ENCODE measurements around the gene HAT1. TPM values are rescaled to one million over a fixed set of nuclear protein-coding genes. Genes with fewer than 3 reads are reported as not detected.

The HAT1 gene
- polyA plus RNA-seq, 3 donors: 16.9 to 63.3 (median 62.8) TPM

DNA sequence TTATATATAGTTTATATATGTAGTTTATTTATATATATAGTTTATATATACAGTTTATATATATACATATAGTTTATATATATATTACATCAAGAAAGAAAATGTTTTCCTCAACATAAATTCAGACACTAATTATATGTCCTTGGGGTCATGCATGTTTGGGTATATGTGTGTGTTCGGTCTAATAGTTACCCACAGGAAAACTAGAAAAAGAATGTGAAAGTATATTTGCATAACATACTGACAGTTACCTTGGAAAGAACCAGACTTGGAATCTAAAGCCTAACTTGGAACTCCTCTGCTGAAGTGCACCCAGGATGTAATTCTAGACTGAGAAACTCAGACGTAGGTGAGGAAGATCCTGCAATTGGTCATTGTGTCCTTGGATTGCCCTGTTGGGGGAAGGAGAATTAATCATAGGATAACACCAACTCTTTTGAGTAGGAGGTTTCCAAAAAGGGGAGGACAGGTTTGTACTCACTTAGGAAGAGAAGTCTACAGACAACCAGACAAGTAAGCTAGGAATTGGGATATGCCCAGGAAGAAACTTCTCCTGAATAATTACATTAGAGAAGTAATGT lies 19.3 kb upstream of the HAT1 start:
- Mint-ChIP-seq H3K4me1 (no peaks in the 10 kb centered on the region), H3K9me3 (peaks cover 0 to 11% (median 3%) of the 10 kb centered on the region in 7 donors), H3K4me3 (no peak overlapping the region), H3K27me3 (ENCODE audit: low read depth in 3 of 3) (peaks cover 3 to 11% (median 6%) of the 10 kb centered on the region in 3 donors), H3K27ac (no peak overlapping the region), H3K36me3 (no peaks in the 10 kb centered on the region)
- H3K4me2 ChIP-seq (replicated peaks; ENCODE audit: extremely low read depth, low read length, poor library complexity, severe bottlenecking): no peak overlapping the region
- H3K9me3 ChIP-seq (replicated peaks in 1 of 2; ENCODE audit: control insufficient read depth in 1 of 2, insufficient read depth in 1 of 2, low read length in 2 of 2): no peaks in the 10 kb centered on the region
- H3K27ac ChIP-seq (ENCODE audit: low read depth in 1 of 2, low read length in 2 of 2): no peak overlapping the region
- no peaks in the 10 kb centered on the region for H3K79me2 ChIP-seq (ENCODE audit: insufficient read depth, low read length)
- no peaks in the 10 kb centered on the region for H3K4me1 ChIP-seq (ENCODE audit: control insufficient read depth in 1 of 2, insufficient read depth in 2 of 2, low read length in 2 of 2)
- no peak overlapping the region for H2AFZ ChIP-seq (ENCODE audit: insufficient read depth, low read depth, low read length, poor library complexity, severe bottlenecking)
- no peak overlapping the region for H3K4me3 ChIP-seq (replicated peaks in 1 of 3; ENCODE audit: low read depth in 2 of 3, low read length in 3 of 3)
- no peaks in the 10 kb centered on the region for H4K20me1 ChIP-seq (ENCODE audit: insufficient read depth, low read length)
- whole genome bisulfite sequencing (ENCODE audit: insufficient coverage): 86% methylated on average over 1 of the region's 2 CpGs
- H3K9ac ChIP-seq (ENCODE audit: insufficient read depth, low read length, poor library complexity, severe bottlenecking): no peak overlapping the region
- H3K36me3 ChIP-seq (replicated peaks in 1 of 2; ENCODE audit: control insufficient read depth in 1 of 2, insufficient read depth in 2 of 2, low read length in 2 of 2): no peaks in the 10 kb centered on the region
- DNase-seq: no peak
- TF ChIP-seq, protein P1, sequence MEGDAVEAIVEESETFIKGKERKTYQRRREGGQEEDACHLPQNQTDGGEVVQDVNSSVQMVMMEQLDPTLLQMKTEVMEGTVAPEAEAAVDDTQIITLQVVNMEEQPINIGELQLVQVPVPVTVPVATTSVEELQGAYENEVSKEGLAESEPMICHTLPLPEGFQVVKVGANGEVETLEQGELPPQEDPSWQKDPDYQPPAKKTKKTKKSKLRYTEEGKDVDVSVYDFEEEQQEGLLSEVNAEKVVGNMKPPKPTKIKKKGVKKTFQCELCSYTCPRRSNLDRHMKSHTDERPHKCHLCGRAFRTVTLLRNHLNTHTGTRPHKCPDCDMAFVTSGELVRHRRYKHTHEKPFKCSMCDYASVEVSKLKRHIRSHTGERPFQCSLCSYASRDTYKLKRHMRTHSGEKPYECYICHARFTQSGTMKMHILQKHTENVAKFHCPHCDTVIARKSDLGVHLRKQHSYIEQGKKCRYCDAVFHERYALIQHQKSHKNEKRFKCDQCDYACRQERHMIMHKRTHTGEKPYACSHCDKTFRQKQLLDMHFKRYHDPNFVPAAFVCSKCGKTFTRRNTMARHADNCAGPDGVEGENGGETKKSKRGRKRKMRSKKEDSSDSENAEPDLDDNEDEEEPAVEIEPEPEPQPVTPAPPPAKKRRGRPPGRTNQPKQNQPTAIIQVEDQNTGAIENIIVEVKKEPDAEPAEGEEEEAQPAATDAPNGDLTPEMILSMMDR (IDR thresholded peaks at IDR 0.05): no peak
- no peaks in the 10 kb centered on the region for H3K27me3 ChIP-seq (ENCODE audit: control insufficient read depth in 2 of 2, insufficient read depth in 2 of 2, low read length in 2 of 2)
- intact Hi-C loops (cut with micrococcal nuclease): no loop called here

DNA sequence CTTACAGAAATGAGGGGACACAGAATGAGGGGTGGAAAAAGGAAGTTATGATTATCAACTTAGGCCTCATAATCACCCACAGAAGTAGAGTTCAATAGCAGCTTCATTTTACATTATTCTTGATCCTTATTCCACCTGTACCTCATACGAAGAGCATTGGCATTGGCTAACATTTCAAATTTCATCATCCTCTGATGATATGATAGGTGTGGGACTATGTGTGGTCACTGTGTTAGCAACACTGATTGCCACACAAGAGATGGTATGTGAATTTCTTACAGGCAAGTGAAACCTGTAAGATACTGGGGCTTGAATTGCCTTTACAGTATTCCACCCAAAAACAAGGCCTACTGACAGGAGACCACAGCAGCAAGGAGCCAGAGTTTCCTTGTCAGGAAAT lies 14.0 kb upstream of the HAT1 start:
- Histone ChIP-seq H3K9ac (ENCODE audit: insufficient read depth, low read length, poor library complexity, severe bottlenecking) (no peak overlapping the region), H4K20me1 (ENCODE audit: insufficient read depth, low read length) (no peaks in the 10 kb centered on the region), H3K36me3 (replicated peaks in 1 of 2; ENCODE audit: control insufficient read depth in 1 of 2, insufficient read depth in 2 of 2, low read length in 2 of 2) (no peaks in the 10 kb centered on the region), H3K4me2 (replicated peaks; ENCODE audit: extremely low read depth, low read length, poor library complexity, severe bottlenecking) (no peak overlapping the region), H3K4me3 (replicated peaks in 1 of 3; ENCODE audit: low read depth in 2 of 3, low read length in 3 of 3) (no peak overlapping the region), H3K79me2 (ENCODE audit: insufficient read depth, low read length) (no peaks in the 10 kb centered on the region), H3K27me3 (ENCODE audit: control insufficient read depth in 2 of 2, insufficient read depth in 2 of 2, low read length in 2 of 2) (no peaks in the 10 kb centered on the region), H3K9me3 (replicated peaks in 1 of 2; ENCODE audit: control insufficient read depth in 1 of 2, insufficient read depth in 1 of 2, low read length in 2 of 2) (no peaks in the 10 kb centered on the region), H3K4me1 (ENCODE audit: control insufficient read depth in 1 of 2, insufficient read depth in 2 of 2, low read length in 2 of 2) (no peaks in the 10 kb centered on the region), H3K27ac (ENCODE audit: low read depth in 1 of 2, low read length in 2 of 2) (no peak overlapping the region), H2AFZ (ENCODE audit: insufficient read depth, low read depth, low read length, poor library complexity, severe bottlenecking) (no peak overlapping the region)
- Mint-ChIP-seq H3K36me3 (no peaks in the 10 kb centered on the region), H3K27ac (no peak overlapping the region), H3K4me3 (no peak overlapping the region), H3K27me3 (ENCODE audit: low read depth in 3 of 3) (peaks cover 1 to 11% (median 8%) of the 10 kb centered on the region in 3 donors), H3K4me1 (no peaks in the 10 kb centered on the region), H3K9me3 (peaks cover 0 to 3% (median 0%) of the 10 kb centered on the region in 7 donors)
- TF ChIP-seq, protein P1 (IDR thresholded peaks at IDR 0.05): no peak
- intact Hi-C loops (cut with micrococcal nuclease): no loop called here
- no CpG with 5 or more reads among the region's 1 CpG for WGBS (ENCODE audit: insufficient coverage)
- DNase-seq: no peak

All from CD14-positive monocyte (primary cell).